H1 (cell line): ENCODE measurements around the gene SECISBP2L. TPM values are rescaled to one million over a fixed set of nuclear protein-coding genes. Genes with fewer than 3 reads are reported as not detected.

Source experiments
- KDM4A ChIP-seq: IDR thresholded peaks from one replicate; pipeline ENCODE4 v1.7.1; 2012; ENCODE audit warnings: low read depth, mild to moderate bottlenecking, moderate library complexity, low read length, inconsistent platforms; ENCODE audit not compliant: severe bottlenecking
- polyA plus RNA-seq, 7 experiments: library from polyadenylated mRNA; depleted of rRNA in 3 of 7; stranded (reverse) in 5 of 7; unstranded in 2 of 7; fragments of >200 nt in 5 of 7; fragments of 200-250 nt in 2 of 7; gene quantifications; 1 replicate in 5 of 7; 2 replicates in 1 of 7; 4 replicates in 1 of 7; pipeline versions ENCODE4 v1.2.1 to v1.2.3, GENCODE V29; 2011 to 2013; ENCODE audit warnings: missing spikeins in 2 of 7, mixed read lengths in 2 of 7
- total RNA-seq: library from RNA; stranded (reverse); fragmentation: NEBNext Ultra II Directional; extraction: Animal tissue kit (Norgen Biotek cat#: 25700); gene quantifications from 2 replicates; pipeline ENCODE4 v1.2.1, GENCODE V29; 2021

SECISBP2L gene
- total and polyA plus RNA-seq, 2 of the 8 experiments (the other 6 are each of a cell fraction or from before 2014, with no cell fraction given) = 7.6 to 22.8 TPM

GRCh38 chr15:48992096-48992495 lies 54.1 kb downstream of the SECISBP2L start (continued):
- TF ChIP-seq KDM4A = no peak
